Liver (tissue), 9 donors: ENCODE results near the gene OTOP3. TPM values are rescaled to one million over a fixed set of nuclear protein-coding genes. Genes with fewer than 3 reads are reported as not detected.
"Not testable (repeated sequence)": the region's sequence is repeated elsewhere in the genome, so short reads cannot be mapped to it uniquely, and the experiment has no call there.

ENCODE experiments used
- DNase-seq: peaks from one replicate; pipeline ENCODE4 v3.0.0-alpha.2; 2017; ENCODE audit warnings: low spot score
- H3K27ac ChIP-seq, 2 donors: one replicate each; pipeline ENCODE4 v1.7.0; 2013; ENCODE audit warnings: inconsistent platforms in 2 of 2, low read length in 2 of 2, control low read depth in 1 of 2, low read depth in 1 of 2, mild to moderate bottlenecking in 1 of 2
- H3K27me3 ChIP-seq, 4 donors: one replicate each; pipeline versions ENCODE4 v1.6.1 to v1.7.0; 2013; ENCODE audit warnings: low read length in 3 of 4, inconsistent platforms in 1 of 4, mild to moderate bottlenecking in 1 of 4, moderate library complexity in 1 of 4; ENCODE audit not compliant: control insufficient read depth in 4 of 4, insufficient read depth in 4 of 4
- H3K36me3 ChIP-seq, 4 donors: one replicate each; pipeline versions ENCODE4 v1.6.1 to v1.7.0; 2013; ENCODE audit warnings: low read length in 3 of 4, mild to moderate bottlenecking in 3 of 4, low read depth in 1 of 4, moderate library complexity in 1 of 4; ENCODE audit not compliant: control insufficient read depth in 4 of 4, insufficient read depth in 3 of 4
- H3K4me1 ChIP-seq, 4 donors: one replicate each; pipeline versions ENCODE4 v1.6.1 to v1.7.0; 2013; ENCODE audit warnings: low read length in 3 of 4, mild to moderate bottlenecking in 3 of 4, moderate library complexity in 1 of 4; ENCODE audit not compliant: control insufficient read depth in 4 of 4, insufficient read depth in 4 of 4
- H3K4me3 ChIP-seq, 3 donors: one replicate each; pipeline versions ENCODE4 v1.6.1 to v1.7.0; 2013; ENCODE audit warnings: low read length in 3 of 3, control low read depth in 1 of 3, low read depth in 1 of 3, mild to moderate bottlenecking in 1 of 3
- H3K9ac ChIP-seq, 2 donors: one replicate each; pipeline ENCODE4 v1.7.0; 2013; ENCODE audit warnings: low read length in 2 of 2, mild to moderate bottlenecking in 2 of 2, moderate library complexity in 2 of 2, control low read depth in 1 of 2, low read depth in 1 of 2
- H3K9me3 ChIP-seq, 4 donors: one replicate each; pipeline versions ENCODE4 v1.6.1 to v1.7.0; 2013; ENCODE audit warnings: low read length in 3 of 4; ENCODE audit not compliant: control insufficient read depth in 4 of 4
- CTCF ChIP-seq: fragments of 150-350 bp; IDR thresholded peaks from 2 replicates; pipeline ENCODE4 v1.5.1; 2017; ENCODE audit warnings: improper control_type of control experiment, low read depth, low read length; ENCODE audit not compliant: missing input control
- FOXA1 ChIP-seq: IDR thresholded peaks from 2 replicates; pipeline ENCODE4 v1.6.1; 2016; ENCODE audit warnings: antibody characterized with exemption
- FOXA2 ChIP-seq: IDR thresholded peaks from 2 replicates; pipeline ENCODE4 v1.6.1; 2016; ENCODE audit warnings: antibody characterized with exemption
- HNF4A ChIP-seq, 2 donors: conservative IDR thresholded peaks; 2 replicates each; pipeline ENCODE4 v1.6.1; 2016; ENCODE audit warnings: antibody characterized with exemption in 2 of 2, mild to moderate bottlenecking in 2 of 2
- JUND ChIP-seq, 2 donors: IDR thresholded peaks; 2 replicates each; pipeline ENCODE4 v1.6.1; 2016; ENCODE audit warnings: antibody characterized with exemption in 2 of 2
- NR2F2 ChIP-seq: IDR thresholded peaks from 2 replicates; pipeline ENCODE4 v1.6.1; 2016; ENCODE audit warnings: antibody characterized with exemption
- RAD21 ChIP-seq, 2 donors: IDR thresholded peaks; 2 replicates each; pipeline ENCODE4 v1.6.1; 2016; ENCODE audit warnings: antibody characterized with exemption in 2 of 2, mild to moderate bottlenecking in 2 of 2
- REST ChIP-seq: IDR thresholded peaks from 2 replicates; pipeline ENCODE4 v1.6.1; 2016; ENCODE audit warnings: antibody characterized with exemption, mild to moderate bottlenecking
- RXRA ChIP-seq, 2 donors: IDR thresholded peaks; 2 replicates each; pipeline ENCODE4 v1.6.1; 2017 to 2018; ENCODE audit warnings: antibody characterized with exemption in 2 of 2, mild to moderate bottlenecking in 1 of 2
- ZBTB33 ChIP-seq: IDR thresholded peaks from 2 replicates; pipeline ENCODE4 v1.6.1; 2016; ENCODE audit warnings: antibody characterized with exemption
- WGBS: extraction: QIAGEN DNeasy Blood & Tissue Kit; methylation state at CpG from one replicate; pipeline ENCODE4 v1.1.7; 2013; 5-methylcytosine and 5-hydroxymethylcytosine counted together
- polyA plus RNA-seq, 2 donors: library from polyadenylated mRNA; stranded (reverse) in 1 of 2; unstranded in 1 of 2; fragments of 200-250 nt in 1 of 2; fragments of >200 nt in 1 of 2; fragmentation: Nextera tagmentation in 1 of 2; extraction: Ambion mirVana in 1 of 2; gene quantifications; one replicate each; pipeline versions ENCODE4 v1.2.1 to v1.2.3, GENCODE V29; 2013 to 2015
- total RNA-seq, 2 donors: library from RNA; depleted of rRNA; stranded (reverse); fragments of >200 nt; gene quantifications; one replicate each; pipeline ENCODE4 v1.2.3, GENCODE V29; 2014
- TF ChIP-seq, protein P1 (sequence below): IDR thresholded peaks from 2 replicates; pipeline ENCODE4 v1.6.1; 2016; ENCODE audit warnings: antibody characterized with exemption
- TF ChIP-seq, protein P2 (sequence below): IDR thresholded peaks from 2 replicates; pipeline ENCODE4 v1.6.1; 2016; ENCODE audit warnings: antibody characterized with exemption
- donor health status: healthy.
- donor health status: healthy.
- donor health status: healthy.
- donor health status: healthy.
- donor health status: healthy.

OTOP3 gene
- total and polyA plus RNA-seq, 4 donors = not detected

DNA sequence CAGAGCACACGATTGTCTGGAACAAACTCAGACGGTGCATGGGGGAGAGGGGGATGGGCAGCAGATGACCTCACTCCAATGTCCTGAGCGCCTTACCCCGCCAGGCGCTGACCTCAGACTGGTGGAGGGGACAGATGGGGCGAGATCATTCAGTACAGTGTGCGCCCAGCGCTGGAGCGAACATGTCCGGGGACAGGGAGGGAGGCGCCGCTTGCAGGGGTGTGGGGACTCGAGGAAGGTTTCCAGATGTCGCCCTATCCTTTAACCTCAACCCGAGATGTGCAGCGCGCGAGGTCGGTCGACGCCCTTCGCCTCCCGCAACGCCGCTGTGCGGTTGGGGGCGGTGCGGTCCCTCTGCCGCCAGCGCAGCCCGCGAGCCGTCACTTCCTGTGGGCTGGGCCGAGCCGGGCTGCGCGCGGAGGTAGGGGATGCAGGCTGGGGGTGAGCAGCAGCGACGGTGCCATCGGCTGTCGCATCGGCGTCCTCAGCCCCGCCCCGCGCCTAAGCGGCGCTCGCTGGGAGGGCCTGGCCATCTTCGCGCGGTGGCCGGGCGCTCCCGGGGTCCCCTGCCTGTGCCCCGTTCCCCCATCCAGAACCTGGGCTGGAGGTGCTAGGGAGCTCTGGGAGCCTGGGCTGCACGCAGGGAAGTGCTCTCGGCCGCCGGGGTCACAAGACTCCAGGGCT is 46.4 kb downstream of the OTOP3 start:
- peak overlapping the region; percentile 27 to 58 (median 43) for H3K4me3 ChIP-seq
- WGBS = 3% methylated on average over 61 of the region's 61 CpGs
- TF ChIP-seq, protein P1, sequence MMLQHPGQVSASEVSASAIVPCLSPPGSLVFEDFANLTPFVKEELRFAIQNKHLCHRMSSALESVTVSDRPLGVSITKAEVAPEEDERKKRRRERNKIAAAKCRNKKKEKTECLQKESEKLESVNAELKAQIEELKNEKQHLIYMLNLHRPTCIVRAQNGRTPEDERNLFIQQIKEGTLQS = no peak
- TF ChIP-seq CTCF (no peak), ZBTB33 (no peak), NR2F2 (peak; percentile 53), FOXA2 (no peak), RXRA (IDR thresholded peaks at IDR 0.05) (peak; percentile 17 to 38), HNF4A (conservative IDR thresholded peaks at IDR 0.05) (no peak), RAD21 (IDR thresholded peaks at IDR 0.05) (no peak), REST (no peak), FOXA1 (no peak), JUND (IDR thresholded peaks at IDR 0.05) (peak; percentile 23 to 52)
- TF ChIP-seq, protein P2, sequence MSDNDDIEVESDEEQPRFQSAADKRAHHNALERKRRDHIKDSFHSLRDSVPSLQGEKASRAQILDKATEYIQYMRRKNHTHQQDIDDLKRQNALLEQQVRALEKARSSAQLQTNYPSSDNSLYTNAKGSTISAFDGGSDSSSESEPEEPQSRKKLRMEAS = no peak
- peaks cover 4 to 13% (median 8%) of the 10 kb centered on the region in 4 donors for H3K4me1 ChIP-seq
- H3K27ac ChIP-seq = peak overlapping the region; percentile 75 to 78
- no peaks in the 10 kb centered on the region for H3K9me3 ChIP-seq
- no peak for DNase-seq
- peak overlapping the region; percentile 31 to 42 for H3K9ac ChIP-seq
- H3K27me3 ChIP-seq = peaks cover 0 to 3% (median under 1%) of the 10 kb centered on the region in 4 donors
- H3K36me3 ChIP-seq = no peaks in the 10 kb centered on the region

DNA sequence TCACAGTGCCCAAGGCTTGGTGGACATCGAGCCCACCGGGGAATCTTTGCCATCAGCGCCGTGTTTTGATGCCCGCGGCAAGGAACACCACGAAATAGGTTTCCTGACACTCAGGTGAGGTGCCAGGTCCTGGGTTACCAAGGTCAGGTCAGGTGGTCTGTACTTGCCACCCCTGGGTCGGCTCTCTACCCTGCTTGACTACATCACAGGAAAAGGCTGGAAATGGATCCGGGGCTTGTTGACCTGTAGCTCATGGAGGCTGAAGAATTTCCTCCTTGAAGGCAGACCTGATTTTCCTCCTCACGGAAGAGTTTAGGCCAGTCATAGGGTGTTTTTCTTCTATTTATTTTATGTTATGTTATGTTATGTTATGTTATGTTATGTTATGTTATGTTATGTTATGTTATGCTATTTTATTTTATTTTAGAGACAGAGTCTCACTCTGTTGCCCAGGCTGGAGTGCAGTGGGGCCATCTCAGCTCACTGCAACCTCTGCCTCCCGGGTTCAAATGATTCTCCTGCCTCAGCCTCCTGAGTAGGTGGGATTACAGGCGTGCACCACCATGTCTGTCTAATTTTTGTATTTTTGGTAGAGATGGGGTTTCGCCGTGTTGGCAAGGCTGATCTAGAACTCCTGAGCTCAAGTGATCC is 47.1 kb downstream of the OTOP3 start:
- peak overlapping the region in 1 of 2 donors; percentile 31 for H3K9ac ChIP-seq

More for the DNA sequence above, 47.1 kb downstream of the OTOP3 start:
- WGBS = 37% methylated on average over 14 of the region's 14 CpGs
- not testable (repeated sequence) for H3K36me3 ChIP-seq, H3K27me3 ChIP-seq, DNase-seq, H3K9me3 ChIP-seq
- peak overlapping the region; percentile 75 to 78 for H3K27ac ChIP-seq
- H3K4me3 ChIP-seq = peak overlapping the region in 2 of 3 donors; percentile 27 to 43
- peaks cover 7 to 20% (median 13%) of the 10 kb centered on the region in 4 donors for H3K4me1 ChIP-seq
